Activated naive CD8-positive, alpha-beta T cell treated with anti-CD3 and anti-CD28 coated beads, Interleukin-2, amount 50 U/mL, for 16 hours (primary cell): ENCODE results near the gene ABHD16A.
"Not testable (repeated sequence)": the region's sequence is repeated elsewhere in the genome, so short reads cannot be mapped to it uniquely, and the experiment has no call there.

ENCODE experiments used
- DNase-seq: peaks from one replicate; pipeline ENCODE4 v3.0.0-alpha.2; 2020; ENCODE audit warnings: low read depth, low spot score

Gene ABHD16A

DNA sequence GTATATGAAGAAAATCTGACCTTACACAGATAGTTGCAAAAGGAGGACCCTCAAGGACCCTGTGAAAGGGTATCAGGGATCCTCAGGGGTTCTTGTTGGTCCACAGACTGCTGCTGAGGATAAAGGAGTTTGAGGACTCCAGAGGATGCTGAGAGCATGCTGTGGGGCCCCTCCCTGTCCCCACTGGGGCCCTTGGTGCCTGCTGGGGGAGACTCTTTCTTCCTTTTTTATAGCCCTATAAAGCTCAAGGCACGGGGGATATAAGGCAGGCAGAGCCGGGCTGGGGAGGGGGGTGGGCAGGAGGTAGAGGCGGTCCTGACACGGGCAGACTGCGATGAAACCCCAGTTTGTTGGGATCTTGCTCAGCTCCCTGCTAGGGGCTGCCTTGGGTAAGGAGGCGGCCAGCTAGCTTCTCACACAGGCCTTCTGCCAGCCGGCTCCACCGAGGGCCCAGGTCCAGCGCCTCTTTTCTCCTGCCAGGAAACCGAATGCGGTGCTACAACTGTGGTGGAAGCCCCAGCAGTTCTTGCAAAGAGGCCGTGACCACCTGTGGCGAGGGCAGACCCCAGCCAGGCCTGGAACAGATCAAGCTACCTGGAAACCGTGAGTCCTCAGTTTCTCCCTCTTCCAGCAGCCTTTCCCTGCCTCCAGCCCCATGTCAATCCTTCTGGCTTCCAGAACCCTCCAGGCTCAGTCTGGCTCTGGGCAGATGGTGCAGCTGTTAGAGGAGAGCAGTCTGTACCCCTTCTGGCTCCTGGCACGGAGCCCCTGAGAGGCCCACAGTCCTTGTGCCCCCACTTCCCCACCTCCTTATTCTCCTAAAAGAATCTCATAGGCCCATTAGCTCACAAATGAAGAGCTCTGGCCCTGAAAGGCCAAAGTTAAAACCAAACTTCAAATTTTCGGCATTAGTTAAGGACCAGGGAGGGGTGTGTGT, 12.2 kb upstream of the ABHD16A start, which contains the start of gene LY6G6D:
Gene LY6G6D, plus strand, starts transcription at position 327 of the 937 bp plus-strand sequence. Its CDS starts 8 bp downstream, at position 335.
- no peak for DNase-seq

GRCh38 chr6:31713991-31714684, 11.0 kb upstream of the ABHD16A start:
- no peak for DNase-seq

GRCh38 chr6:31713465-31713864, 10.3 kb upstream of the ABHD16A start:
- no peak for DNase-seq

- DNase-seq, result no peak
These were observed 9.2 kb upstream of the ABHD16A start for GRCh38 chr6:31712296-31712695.

GRCh38 chr6:31711233-31711632, 8.1 kb upstream of the ABHD16A start:
- DNase-seq, result no peak

- no peak for DNase-seq
These were observed 7.5 kb upstream of the ABHD16A start for GRCh38 chr6:31710523-31711219.

DNA sequence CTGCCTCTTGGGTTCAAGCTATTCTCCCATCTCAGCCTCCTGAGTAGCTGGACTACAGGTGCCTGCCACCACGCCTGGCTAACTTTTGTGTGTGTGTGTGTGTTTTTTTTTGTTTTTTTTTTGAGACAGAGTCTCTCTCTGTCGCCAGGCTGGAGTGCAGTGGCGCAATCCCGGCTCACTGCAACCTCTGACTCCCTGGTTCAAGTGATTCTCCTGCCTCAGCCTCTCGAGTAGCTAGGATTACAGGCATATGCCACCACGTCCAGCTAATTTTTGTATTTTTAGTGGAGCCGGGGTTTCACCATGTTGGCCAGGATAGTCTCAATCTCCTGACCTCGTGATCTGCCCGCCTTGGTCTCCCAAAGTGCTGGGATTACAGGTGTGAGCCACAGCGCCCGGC, 6.0 kb upstream of the ABHD16A start:
- not testable (repeated sequence) for DNase-seq

DNA sequence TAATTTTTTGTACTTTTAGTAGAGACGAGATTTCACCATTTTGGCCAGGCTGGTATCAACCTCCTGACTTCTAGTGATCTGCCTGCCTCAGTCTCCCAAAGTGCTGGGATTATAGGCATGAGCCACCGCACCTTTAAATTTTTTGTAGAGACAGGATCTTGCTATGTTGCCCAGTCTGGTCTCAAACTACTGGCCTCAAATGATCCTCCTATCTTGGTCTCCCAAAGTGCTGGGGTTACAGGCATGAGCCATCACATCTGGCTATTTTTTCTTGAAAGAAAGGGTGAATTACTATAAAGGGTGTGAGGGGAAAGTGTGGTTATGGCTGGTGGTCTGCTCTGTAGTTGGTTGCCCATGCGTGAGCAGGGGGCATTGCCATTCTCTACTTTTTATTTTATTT, 5.1 kb upstream of the ABHD16A start:
- no peak for DNase-seq

DNA sequence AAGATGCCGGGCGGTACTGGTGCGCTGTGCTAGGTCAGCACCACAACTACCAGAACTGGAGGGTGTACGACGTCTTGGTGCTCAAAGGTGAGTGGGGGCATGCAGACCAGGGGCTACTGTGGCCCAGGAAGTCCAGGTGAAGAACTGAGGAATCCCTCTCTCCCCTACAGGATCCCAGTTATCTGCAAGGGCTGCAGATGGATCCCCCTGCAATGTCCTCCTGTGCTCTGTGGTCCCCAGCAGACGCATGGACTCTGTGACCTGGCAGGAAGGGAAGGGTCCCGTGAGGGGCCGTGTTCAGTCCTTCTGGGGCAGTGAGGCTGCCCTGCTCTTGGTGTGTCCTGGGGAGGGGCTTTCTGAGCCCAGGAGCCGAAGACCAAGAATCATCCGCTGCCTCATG, 4.6 kb upstream of the ABHD16A start:
- DNase-seq, result no peak

GRCh38 chr6:31706599-31706998, 3.5 kb upstream of the ABHD16A start, which contains the start of gene LY6G6F:
Gene LY6G6F, plus strand, starts transcription at chr6:31706866. Its CDS starts 41 bp downstream, at chr6:31706907.
- no peak for DNase-seq

DNA sequence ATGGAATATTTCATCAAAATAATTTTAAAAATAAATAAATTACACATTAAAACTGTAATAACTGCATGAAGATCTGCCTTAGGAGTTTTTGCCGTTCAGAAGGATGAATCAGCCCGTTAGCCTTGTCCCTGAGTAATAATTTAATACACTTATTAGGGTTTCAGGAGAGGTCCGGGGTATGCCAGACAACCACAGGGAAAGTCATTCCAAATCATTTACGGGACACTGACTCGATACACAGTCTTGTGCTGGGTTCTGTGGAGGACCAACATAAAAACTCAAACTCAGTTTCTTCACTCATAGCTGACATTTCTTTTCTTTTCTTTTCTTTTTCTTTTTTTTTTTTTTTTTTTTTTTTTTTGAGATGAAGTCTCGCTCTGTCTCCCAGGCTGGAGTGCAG, 2.8 kb upstream of the ABHD16A start:
- no peak for DNase-seq

- no peak for DNase-seq
These were observed 712 bp downstream of the ABHD16A start for GRCh38 chr6:31702405-31702818.

GRCh38 chr6:31701666-31702404, 1.3 kb downstream of the ABHD16A start:
- DNase-seq, result no peak

GRCh38 chr6:31700740-31701401, 2.3 kb downstream of the ABHD16A start:
- no peak for DNase-seq

DNA sequence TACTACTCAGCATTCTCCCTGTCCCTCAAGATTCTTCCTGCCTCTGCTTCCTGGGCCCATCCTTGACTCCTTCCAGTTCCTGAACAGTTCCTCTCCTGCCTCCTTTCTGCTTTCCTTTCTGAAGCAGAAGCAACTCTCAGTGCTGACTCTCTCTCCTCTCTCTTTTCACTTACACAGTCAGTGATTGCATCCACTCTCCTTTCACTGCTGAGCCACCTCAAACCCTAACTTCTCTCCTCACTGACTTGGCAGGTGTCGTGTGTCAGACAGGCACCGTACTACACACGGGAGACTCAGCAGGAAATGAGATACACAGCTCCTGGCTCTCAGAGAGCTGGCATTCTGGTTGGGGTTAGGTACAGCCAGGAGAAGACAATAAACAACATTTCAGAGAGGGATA, 5.6 kb downstream of the ABHD16A start:
- no peak for DNase-seq

DNA sequence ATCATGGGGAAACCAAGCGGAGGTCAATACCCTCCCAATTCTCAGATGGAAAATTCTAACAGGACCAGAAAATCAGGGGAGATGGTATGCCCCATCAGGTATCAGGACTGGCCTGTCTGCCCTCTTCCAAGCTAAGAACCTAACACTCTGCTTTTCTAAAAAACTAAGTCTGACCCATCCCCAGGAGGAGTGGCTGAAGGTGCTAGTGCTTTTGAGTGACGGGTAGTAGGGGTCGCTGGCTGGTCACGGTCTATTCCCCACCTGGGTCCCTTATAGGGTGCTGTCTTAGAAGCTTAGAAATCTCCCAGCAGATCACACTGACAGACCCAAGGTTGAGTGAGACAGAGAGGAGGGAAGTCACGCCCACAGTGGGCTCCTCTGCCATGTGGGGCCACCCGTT, 9.6 kb downstream of the ABHD16A start:
- DNase-seq, result no peak

GRCh38 chr6:31692886-31693285, 10.2 kb downstream of the ABHD16A start:
- no peak for DNase-seq

DNA sequence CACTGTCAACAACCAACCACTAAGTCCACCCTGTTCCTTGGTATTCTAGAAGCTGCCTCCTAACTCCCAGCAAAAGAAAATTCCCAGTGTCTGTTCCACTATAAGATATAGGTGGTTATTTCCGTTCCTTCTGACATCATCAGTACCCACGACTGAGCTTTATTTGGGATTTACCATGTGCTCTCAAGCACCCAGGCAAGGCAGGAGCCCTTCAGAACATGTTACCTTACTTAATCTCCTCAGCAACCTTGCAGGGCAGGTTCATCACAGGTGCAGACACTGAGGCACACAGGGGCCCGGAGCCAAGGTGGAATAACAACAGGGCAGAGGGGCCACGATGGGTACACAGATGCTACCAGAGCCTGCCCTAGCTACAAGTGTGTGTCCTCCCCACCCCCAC, 10.8 kb downstream of the ABHD16A start:
- no peak for DNase-seq

- no peak for DNase-seq
These were observed 11.5 kb downstream of the ABHD16A start for GRCh38 chr6:31691564-31692108.

DNA sequence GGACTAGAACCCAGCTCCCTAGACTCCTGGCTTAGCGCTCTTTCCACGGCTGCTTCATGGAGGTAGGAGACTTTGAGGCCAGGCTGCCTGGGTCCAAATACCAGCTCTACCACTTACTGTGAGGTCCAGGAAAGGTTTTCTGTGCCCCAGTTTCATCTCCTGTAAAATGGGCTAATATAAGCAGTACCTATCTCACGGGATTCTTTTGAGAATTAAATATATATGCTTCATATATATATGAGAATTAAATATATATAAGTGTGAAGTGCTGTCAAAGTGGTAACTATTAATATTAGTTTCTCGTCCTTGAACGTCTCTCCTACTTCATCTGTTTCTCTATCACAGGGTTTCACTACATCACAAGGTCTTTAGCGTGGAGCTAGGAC, 12.1 kb downstream of the ABHD16A start:
- no peak for DNase-seq
